Esophagus squamous epithelium (tissue), 5 donors: ENCODE data around the gene CCDC69. TPM values are rescaled to one million over a fixed set of nuclear protein-coding genes. Genes with fewer than 3 reads are reported as not detected.
A peak's percentile ranks its signal among the peaks of the same experiment; 100 is the strongest.

Source experiments
- DNase-seq: peaks from one replicate; lab custom pipeline; 2025; lab: John Stamatoyannopoulos, UW
- H3K27ac ChIP-seq, 4 donors: fragments of 200-600 bp; sonication (generic); one replicate each; pipeline ENCODE4 v1.5.1; 2016 to 2019; ENCODE audit warnings: mild to moderate bottlenecking in 1 of 4
- H3K27me3 ChIP-seq, 4 donors: fragments of 200-600 bp; sonication (generic); 1 replicate in 3 of 4; 2 replicates in 1 of 4; pipeline versions ENCODE4 v1.5.1 to v1.6.0; 2017 to 2021; ENCODE audit warnings: antibody characterized with exemption in 1 of 4
- H3K36me3 ChIP-seq, 3 donors: fragments of 200-600 bp; sonication (generic); one replicate each; pipeline ENCODE4 v1.5.1; 2016 to 2019
- H3K4me1 ChIP-seq, 3 donors: fragments of 200-600 bp; sonication (generic); one replicate each; pipeline ENCODE4 v1.5.1; 2017 to 2019
- H3K4me3 ChIP-seq, 4 donors: fragments of 200-600 bp; sonication (generic); 1 replicate in 3 of 4; 2 replicates in 1 of 4; pipeline ENCODE4 v1.5.1; 2016 to 2019; ENCODE audit warnings: mild to moderate bottlenecking in 2 of 4, moderate library complexity in 1 of 4
- H3K9me3 ChIP-seq, 3 donors: fragments of 200-600 bp; sonication (generic); one replicate each; pipeline ENCODE4 v1.5.1; 2016 to 2019
- POLR2A ChIP-seq, 4 donors: fragments of 450-650 bp; IDR thresholded peaks; one replicate each; pipeline ENCODE4 v1.6.1; 2017; ENCODE audit warnings: antibody characterized with exemption in 4 of 4, mild to moderate bottlenecking in 4 of 4, moderate library complexity in 3 of 4
- WGBS, 2 donors: methylation state at CpG; one replicate each; pipeline ENCODE4 v1.1.5; 2018; 5-methylcytosine and 5-hydroxymethylcytosine counted together
- intact Hi-C: fragments of 100-400 bp; cut with DNase I; formaldehyde crosslinking; loops from one replicate; pipeline ENCODE4 v1.15.0; 2022
- total RNA-seq, 4 donors: library from RNA; depleted of rRNA; stranded (reverse); fragments of >200 nt; gene quantifications; one replicate each; pipeline ENCODE4 v1.1.0, GENCODE V29; 2016
- TF ChIP-seq, protein P1 (sequence below), 6 experiments: fragments of 450-650 bp in 4 of 6; fragments of 200-600 bp in 2 of 6; sonication (generic) in 2 of 6; IDR thresholded peaks; one replicate each; pipeline ENCODE4 v1.5.1; 2016 to 2019; ENCODE audit warnings: antibody characterized with exemption in 6 of 6, mild to moderate bottlenecking in 4 of 6, moderate library complexity in 4 of 6
- donor health status: DM: yes; HTN: yes; CAD: no.

Gene CCDC69
- total RNA-seq, 4 donors from 2014 or later: 10.9 to 87.0 (median 37.8) TPM

DNA sequence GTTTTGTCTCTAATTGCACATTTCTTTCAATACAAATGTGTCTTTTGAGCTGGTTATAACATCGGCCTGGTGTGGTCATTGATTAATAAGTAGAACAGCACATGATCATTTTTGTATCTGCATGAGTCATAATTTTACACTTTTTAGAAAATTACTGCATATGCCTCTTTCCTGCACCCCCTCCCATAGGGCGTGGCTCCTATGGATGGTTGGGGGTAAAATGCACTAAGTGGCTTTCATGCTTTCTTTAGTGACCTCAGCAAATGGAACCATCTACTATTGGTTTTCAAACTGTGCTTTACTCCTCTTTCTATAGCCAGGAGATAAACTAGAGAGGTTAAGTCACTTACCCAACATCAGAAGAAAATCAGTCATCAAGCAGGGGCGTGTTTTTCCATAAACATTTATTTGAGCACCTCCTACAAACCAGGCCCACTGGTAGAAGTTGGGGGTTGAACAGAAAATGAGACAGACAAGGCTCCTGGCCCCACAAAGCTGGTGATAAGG is 70.1 kb downstream of the CCDC69 start:
- Histone ChIP-seq H3K4me1 (peaks cover 31 to 96% (median 56%) of the 10 kb centered on the region in 3 donors), H3K9me3 (no peaks in the 10 kb centered on the region), H3K27me3 (peaks cover 0 to 17% (median 0%) of the 10 kb centered on the region in 4 donors), H3K4me3 (no peak overlapping the region), H3K27ac (peak overlapping the region in 2 of 4 donors; percentile 53 to 92), H3K36me3 (no peaks in the 10 kb centered on the region)
- 55 to 74% methylated on average over 3 of the region's 3 CpGs for whole genome bisulfite sequencing, 2 donors
- no peak for DNase-seq
- intact Hi-C loops: no loop called here
- TF ChIP-seq, protein P1, sequence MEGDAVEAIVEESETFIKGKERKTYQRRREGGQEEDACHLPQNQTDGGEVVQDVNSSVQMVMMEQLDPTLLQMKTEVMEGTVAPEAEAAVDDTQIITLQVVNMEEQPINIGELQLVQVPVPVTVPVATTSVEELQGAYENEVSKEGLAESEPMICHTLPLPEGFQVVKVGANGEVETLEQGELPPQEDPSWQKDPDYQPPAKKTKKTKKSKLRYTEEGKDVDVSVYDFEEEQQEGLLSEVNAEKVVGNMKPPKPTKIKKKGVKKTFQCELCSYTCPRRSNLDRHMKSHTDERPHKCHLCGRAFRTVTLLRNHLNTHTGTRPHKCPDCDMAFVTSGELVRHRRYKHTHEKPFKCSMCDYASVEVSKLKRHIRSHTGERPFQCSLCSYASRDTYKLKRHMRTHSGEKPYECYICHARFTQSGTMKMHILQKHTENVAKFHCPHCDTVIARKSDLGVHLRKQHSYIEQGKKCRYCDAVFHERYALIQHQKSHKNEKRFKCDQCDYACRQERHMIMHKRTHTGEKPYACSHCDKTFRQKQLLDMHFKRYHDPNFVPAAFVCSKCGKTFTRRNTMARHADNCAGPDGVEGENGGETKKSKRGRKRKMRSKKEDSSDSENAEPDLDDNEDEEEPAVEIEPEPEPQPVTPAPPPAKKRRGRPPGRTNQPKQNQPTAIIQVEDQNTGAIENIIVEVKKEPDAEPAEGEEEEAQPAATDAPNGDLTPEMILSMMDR (IDR thresholded peaks at IDR 0.05): no peak
- no peak for TF ChIP-seq POLR2A (IDR thresholded peaks at IDR 0.05)

DNA sequence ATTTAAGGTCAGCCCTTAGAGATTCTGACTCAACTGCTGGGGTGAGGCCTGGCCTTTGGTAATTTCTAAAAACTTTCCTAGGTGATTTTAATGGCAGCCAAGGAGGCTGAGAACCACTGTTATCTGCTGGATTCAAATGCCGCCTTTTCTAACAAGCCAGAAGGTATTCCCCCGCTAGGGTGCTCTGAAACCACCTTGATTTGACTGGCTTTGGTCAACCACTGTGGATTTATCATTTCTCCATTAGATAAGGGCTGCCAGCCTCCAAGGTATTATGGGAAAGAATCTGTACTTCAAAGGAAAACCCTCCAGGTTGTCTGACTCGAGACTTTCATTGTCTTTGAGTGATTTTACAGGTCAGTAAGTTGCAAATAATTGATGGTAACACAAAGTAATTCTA is 70.6 kb downstream of the CCDC69 start:
- Histone ChIP-seq H3K27me3 (peaks cover 0 to 15% (median 0%) of the 10 kb centered on the region in 4 donors), H3K4me3 (no peak overlapping the region), H3K9me3 (no peaks in the 10 kb centered on the region), H3K4me1 (peaks cover 31 to 96% (median 56%) of the 10 kb centered on the region in 3 donors), H3K27ac (peak overlapping the region in 3 of 4 donors; percentile 53 to 62 (median 60)), H3K36me3 (no peaks in the 10 kb centered on the region)
- DNase-seq: no peak
- 72 to 73% methylated on average over 3 of the region's 3 CpGs for WGBS, 2 donors
- TF ChIP-seq, protein P1 (IDR thresholded peaks at IDR 0.05): no peak
- TF ChIP-seq POLR2A (IDR thresholded peaks at IDR 0.05): no peak
- intact Hi-C loops: no loop called here

DNA sequence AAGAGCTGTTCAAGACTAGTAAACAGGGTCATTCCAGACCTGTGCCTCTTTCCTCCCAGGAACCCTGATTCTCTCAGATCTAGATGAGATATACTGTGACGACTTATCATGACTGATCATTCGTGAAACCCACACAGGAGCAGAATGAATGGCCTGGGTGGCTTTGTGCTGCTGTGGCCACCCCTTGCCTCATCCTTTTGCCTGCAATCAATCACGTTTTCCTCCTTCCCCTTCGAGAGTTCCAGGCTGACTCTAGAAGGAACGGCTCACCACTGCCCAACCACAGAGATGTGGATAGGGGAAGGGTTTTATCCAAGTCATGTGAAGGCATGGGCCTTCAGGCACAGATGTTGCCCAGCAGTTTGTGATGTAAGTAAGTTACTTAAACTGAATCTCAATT is 72.1 kb downstream of the CCDC69 start:
- no peak for TF ChIP-seq POLR2A (IDR thresholded peaks at IDR 0.05)
- TF ChIP-seq, protein P1 (IDR thresholded peaks at IDR 0.05): no peak
- DNase-seq: no peak
- Histone ChIP-seq H3K9me3 (no peaks in the 10 kb centered on the region), H3K36me3 (peaks cover 0 to 5% (median 0%) of the 10 kb centered on the region in 3 donors), H3K4me3 (no peak overlapping the region), H3K4me1 (peaks cover 27 to 92% (median 54%) of the 10 kb centered on the region in 3 donors), H3K27me3 (peaks cover 0 to under 1% (median 0%) of the 10 kb centered on the region in 4 donors), H3K27ac (peak overlapping the region; percentile 12 to 83 (median 61))
- WGBS, 2 donors: 51 to 64% methylated on average over 2 to 5 of the region's 5 CpGs
- intact Hi-C loops: no loop called here

DNA sequence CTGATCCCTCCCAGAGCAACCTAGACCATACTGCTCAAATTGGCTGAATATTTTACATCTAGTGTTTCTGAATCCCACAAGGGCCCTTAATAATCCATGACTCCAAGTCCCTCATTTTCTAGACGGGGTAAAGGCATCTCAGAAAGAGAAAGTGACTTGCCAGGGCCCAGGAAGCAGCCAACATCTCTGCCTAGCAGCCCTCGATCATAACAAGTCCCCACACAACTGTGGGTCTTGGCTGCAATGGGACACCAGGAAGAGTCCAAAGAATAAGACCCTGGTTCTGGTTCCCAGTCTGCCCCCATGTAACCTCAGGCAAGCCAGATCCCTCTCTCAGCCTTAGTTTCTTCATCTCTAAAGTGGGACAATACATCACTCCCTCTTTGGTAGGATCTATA is 72.6 kb downstream of the CCDC69 start:
- intact Hi-C loops: no loop called here
- DNase-seq: no peak
- no peak overlapping the region for H3K4me3 ChIP-seq
- peak overlapping the region; percentile 44 to 83 (median 61) for H3K27ac ChIP-seq
- TF ChIP-seq, protein P1 (IDR thresholded peaks at IDR 0.05): no peak
- no peak for TF ChIP-seq POLR2A (IDR thresholded peaks at IDR 0.05)
- H3K36me3 ChIP-seq: peaks cover 0 to 10% (median 0%) of the 10 kb centered on the region in 3 donors
- no peaks in the 10 kb centered on the region for H3K27me3 ChIP-seq
- peaks cover 31 to 91% (median 57%) of the 10 kb centered on the region in 3 donors for H3K4me1 ChIP-seq
- WGBS, 2 donors: 38% methylated on average over 2 of the region's 2 CpGs; no CpG with 5 or more reads in 1 of the 2 donors
- H3K9me3 ChIP-seq: no peaks in the 10 kb centered on the region

DNA sequence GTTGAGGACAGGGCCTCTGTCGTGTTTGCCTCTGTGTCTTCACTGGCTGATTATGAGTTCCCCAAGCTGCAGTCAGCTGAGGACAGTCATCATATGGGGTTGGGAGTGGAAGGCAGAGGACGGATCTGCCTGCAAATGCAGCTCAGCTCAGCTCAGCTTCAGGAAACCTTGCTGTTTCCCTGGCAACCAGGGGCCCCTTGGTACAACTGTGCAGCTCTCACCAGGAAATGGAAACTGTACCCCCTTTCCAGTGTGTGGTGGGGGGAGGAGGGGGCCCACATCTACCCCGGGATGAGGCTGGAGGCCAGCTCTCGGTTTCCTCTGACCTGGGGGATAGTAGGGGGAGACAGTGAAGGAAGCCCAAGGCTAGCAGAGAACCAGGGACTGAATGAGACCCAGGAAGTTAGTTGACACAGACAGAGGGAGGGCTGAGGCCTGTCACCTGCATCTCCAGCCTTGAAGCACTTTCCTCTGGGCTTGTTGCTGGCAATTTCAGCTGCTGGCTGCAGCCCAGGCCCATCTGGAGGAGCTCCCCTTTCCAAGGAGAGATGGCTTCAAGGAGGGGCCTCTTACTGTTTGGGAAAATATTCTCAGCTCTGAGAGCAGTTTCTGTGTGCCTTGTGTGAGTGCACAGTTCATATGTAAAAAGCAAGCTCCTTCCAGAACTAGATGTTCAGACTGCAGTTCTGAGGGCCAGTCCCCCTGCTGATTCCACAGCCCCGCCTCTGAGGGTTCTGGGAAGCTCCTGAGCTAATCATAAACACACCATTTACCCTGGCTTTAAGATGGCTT is 73.2 kb downstream of the CCDC69 start:
- no peaks in the 10 kb centered on the region for H3K27me3 ChIP-seq
- peaks cover 30 to 91% (median 62%) of the 10 kb centered on the region in 3 donors for H3K4me1 ChIP-seq
- 29 to 63% methylated on average over 2 to 5 of the region's 5 CpGs for WGBS, 2 donors
- peak overlapping the region in 1 of 4 donors; percentile 10 for H3K4me3 ChIP-seq
- no peak for DNase-seq
- H3K27ac ChIP-seq: peak overlapping the region; percentile 44 to 83 (median 61)
- intact Hi-C loops: no loop called here
- no peaks in the 10 kb centered on the region for H3K9me3 ChIP-seq
- H3K36me3 ChIP-seq: peaks cover 0 to 10% (median 0%) of the 10 kb centered on the region in 3 donors
- TF ChIP-seq, protein P1 (IDR thresholded peaks at IDR 0.05): no peak
- no peak for TF ChIP-seq POLR2A (IDR thresholded peaks at IDR 0.05)
